Right lobe of liver (tissue), 4 donors: Measurements from ENCODE around the gene RASA4B.
"Not testable (repeated sequence)": the region's sequence is repeated elsewhere in the genome, so short reads cannot be mapped to it uniquely, and the experiment has no call there.

ENCODE experiments used
- CTCF ChIP-seq, 4 donors: fragments of 200-600 bp in 3 of 4; fragments of 450-650 bp in 1 of 4; IDR thresholded peaks; one replicate each; pipeline versions ENCODE4 v1.5.1 to v1.8.0; 2016 to 2022; ENCODE audit warnings: antibody characterized with exemption in 4 of 4, mild to moderate bottlenecking in 2 of 4
- POLR2A ChIP-seq: fragments of 450-650 bp; IDR thresholded peaks from one replicate; pipeline ENCODE4 v1.6.1; 2017; ENCODE audit warnings: antibody characterized with exemption, mild to moderate bottlenecking
- donor health status: DM: no; HTN: no; CAD: no.
- donor health status: DM: no; HTN: no; CAD: no.
- donor health status: DM: no; HTN: yes; CAD: no.

- TF ChIP-seq CTCF (IDR thresholded peaks at IDR 0.05); POLR2A: not testable (repeated sequence)
Observed at GRCh38 chr7:102540604-102541003, 23.0 kb upstream of the RASA4B start.
